Measurements from ENCODE around the gene NSD1. TPM values are rescaled to one million over a fixed set of nuclear protein-coding genes. Genes with fewer than 3 reads are reported as not detected.
A peak's percentile ranks its signal among the peaks of the same experiment; 100 is the strongest.

NSD1 gene
- total RNA-seq, 1 experiment from 2014 or later = 58.8 TPM

DNA sequence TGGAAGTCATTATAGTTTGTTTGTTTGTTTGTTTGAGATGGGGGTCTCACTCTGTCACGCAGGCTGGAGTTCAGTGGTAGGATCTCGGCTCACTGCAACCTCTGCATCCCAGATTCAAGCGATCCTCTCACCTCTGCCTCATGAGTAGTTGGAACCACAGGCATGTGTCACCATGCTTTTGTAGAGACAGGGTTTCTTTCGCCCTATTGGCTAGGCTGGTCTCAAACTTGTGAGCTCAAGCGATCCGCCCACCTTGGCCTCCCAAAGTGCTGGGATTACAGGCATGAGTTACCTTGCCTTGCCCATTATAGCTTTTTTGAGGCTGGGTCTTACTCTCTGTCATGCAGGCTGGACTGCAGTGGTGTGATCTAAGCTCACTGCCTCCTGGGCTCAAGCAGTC, 28.8 kb downstream of the NSD1 start:
- DNase-seq (ENCODE audit: low read depth, low spot score) (no peak), ATAC-seq (peak; percentile 60; the same call in 1 of the 2 replicates)
- H3K27me3 ChIP-seq (ENCODE audit: insufficient read depth, low read length) = no peaks in the 10 kb centered on the region
- intact Hi-C loops (cut with micrococcal nuclease) = no loop called here
- TF ChIP-seq ZFX (IDR thresholded peaks at IDR 0.05) (no peak), POLR2A (IDR thresholded peaks at IDR 0.05; ENCODE audit: borderline replicate concordance, extremely low read depth, insufficient read depth, insufficient read length) (no peak), RAD21 (IDR thresholded peaks at IDR 0.05; ENCODE audit: low read depth) (no peak), EGR1 (IDR thresholded peaks at IDR 0.05; ENCODE audit: low read depth) (no peak), CTCF (IDR thresholded peaks at IDR 0.05 in 2 of 3, conservative IDR thresholded peaks at IDR 0.05 in 1 of 3; ENCODE audit: borderline replicate concordance in 1 of 3, insufficient read depth in 1 of 3, low read depth in 2 of 3, low read length in 2 of 3) (no peak), ZNF274 (IDR thresholded peaks at IDR 0.05; ENCODE audit: low read depth, low read length) (no peak), EZH2phosphoT487 (IDR thresholded peaks at IDR 0.05; ENCODE audit: borderline replicate concordance) (no peak), CBX3 (IDR thresholded peaks at IDR 0.05; ENCODE audit: low read depth) (no peak), ATF3 (IDR thresholded peaks at IDR 0.05) (no peak), JUND (IDR thresholded peaks at IDR 0.05) (no peak), EZH2 (IDR thresholded peaks at IDR 0.05) (no peak), SIN3A (IDR thresholded peaks at IDR 0.05; ENCODE audit: low read depth) (no peak), TCF7L2 (IDR thresholded peaks at IDR 0.05; ENCODE audit: borderline replicate concordance, extremely low read depth, insufficient read depth, insufficient read length) (no peak), CEBPB (IDR thresholded peaks at IDR 0.05; ENCODE audit: low read depth) (no peak), ELF1 (IDR thresholded peaks at IDR 0.05; ENCODE audit: borderline replicate concordance, low read depth) (no peak), FOSL1 (IDR thresholded peaks at IDR 0.05; ENCODE audit: low read depth) (no peak)
- TF ChIP-seq, protein P1, sequence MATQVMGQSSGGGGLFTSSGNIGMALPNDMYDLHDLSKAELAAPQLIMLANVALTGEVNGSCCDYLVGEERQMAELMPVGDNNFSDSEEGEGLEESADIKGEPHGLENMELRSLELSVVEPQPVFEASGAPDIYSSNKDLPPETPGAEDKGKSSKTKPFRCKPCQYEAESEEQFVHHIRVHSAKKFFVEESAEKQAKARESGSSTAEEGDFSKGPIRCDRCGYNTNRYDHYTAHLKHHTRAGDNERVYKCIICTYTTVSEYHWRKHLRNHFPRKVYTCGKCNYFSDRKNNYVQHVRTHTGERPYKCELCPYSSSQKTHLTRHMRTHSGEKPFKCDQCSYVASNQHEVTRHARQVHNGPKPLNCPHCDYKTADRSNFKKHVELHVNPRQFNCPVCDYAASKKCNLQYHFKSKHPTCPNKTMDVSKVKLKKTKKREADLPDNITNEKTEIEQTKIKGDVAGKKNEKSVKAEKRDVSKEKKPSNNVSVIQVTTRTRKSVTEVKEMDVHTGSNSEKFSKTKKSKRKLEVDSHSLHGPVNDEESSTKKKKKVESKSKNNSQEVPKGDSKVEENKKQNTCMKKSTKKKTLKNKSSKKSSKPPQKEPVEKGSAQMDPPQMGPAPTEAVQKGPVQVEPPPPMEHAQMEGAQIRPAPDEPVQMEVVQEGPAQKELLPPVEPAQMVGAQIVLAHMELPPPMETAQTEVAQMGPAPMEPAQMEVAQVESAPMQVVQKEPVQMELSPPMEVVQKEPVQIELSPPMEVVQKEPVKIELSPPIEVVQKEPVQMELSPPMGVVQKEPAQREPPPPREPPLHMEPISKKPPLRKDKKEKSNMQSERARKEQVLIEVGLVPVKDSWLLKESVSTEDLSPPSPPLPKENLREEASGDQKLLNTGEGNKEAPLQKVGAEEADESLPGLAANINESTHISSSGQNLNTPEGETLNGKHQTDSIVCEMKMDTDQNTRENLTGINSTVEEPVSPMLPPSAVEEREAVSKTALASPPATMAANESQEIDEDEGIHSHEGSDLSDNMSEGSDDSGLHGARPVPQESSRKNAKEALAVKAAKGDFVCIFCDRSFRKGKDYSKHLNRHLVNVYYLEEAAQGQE (IDR thresholded peaks at IDR 0.05; ENCODE audit: low read depth) = no peak
- TF ChIP-seq, protein P2, sequence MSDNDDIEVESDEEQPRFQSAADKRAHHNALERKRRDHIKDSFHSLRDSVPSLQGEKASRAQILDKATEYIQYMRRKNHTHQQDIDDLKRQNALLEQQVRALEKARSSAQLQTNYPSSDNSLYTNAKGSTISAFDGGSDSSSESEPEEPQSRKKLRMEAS (IDR thresholded peaks at IDR 0.05) = no peak
- CTCF ChIA-PET = interaction anchor here (0.9 to 1.0 kb wide), 2 partner anchors 8 to 93 kb away, joined by 3 read pairs; no protein-coding TSS in a partner anchor
- no peak overlapping the region for H3K4me3 ChIP-seq (replicated peaks in 1 of 2; ENCODE audit: low read depth in 1 of 2, low read length in 2 of 2)
- H3K4me1 ChIP-seq (ENCODE audit: control insufficient read depth in 1 of 2, insufficient read depth in 2 of 2, low read length in 2 of 2) = peaks cover 0 to 12% of the 10 kb centered on the region in 2 experiments; a peak in 2 of 4 replicates
- 0 out of 4 replicates have a peak, but pooled peaks cover 0 to 9% of the 10 kb centered on the region in 2 experiments for H3K36me3 ChIP-seq (ENCODE audit: control insufficient read depth in 1 of 2, insufficient read depth in 2 of 2, low read length in 2 of 2)
- H3K27ac ChIP-seq (ENCODE audit: low read depth, low read length) = no peak overlapping the region
- RAD21 ChIA-PET (ENCODE audit: low non-redundant PET in 1 of 2, low total read pairs in 2 of 2, uncharacterized antibody in 2 of 2, unreplicated experiment in 2 of 2) = no interaction called here
- H3K79me2 ChIP-seq (ENCODE audit: insufficient read depth, low read length) = peaks cover 82% of the 10 kb centered on the region
- no peaks in the 10 kb centered on the region for H4K20me1 ChIP-seq (ENCODE audit: insufficient read depth)
- POLR2A ChIA-PET = no interaction called here
- H3K4me2 ChIP-seq (ENCODE audit: low read length) = no peak overlapping the region
- H2AFZ ChIP-seq (ENCODE audit: low read depth, low read length, poor library complexity, severe bottlenecking) = no peak overlapping the region
- BruUV-seq (replicated peaks) = no TSS peak
- no peak overlapping the region for H3K9ac ChIP-seq (ENCODE audit: low read length)
- H3K9me2 ChIP-seq (ENCODE audit: insufficient read depth) = no peaks in the 10 kb centered on the region
- no peaks in the 10 kb centered on the region for H3K9me3 ChIP-seq (ENCODE audit: control insufficient read depth in 1 of 2, insufficient read depth in 1 of 2, low read depth in 1 of 2, low read length in 2 of 2)

Measured in HCT116 (cell line).